HL-60/S4 treated with retinoic acid at 250 ng/mL for 4 days and 3 days (cell line): ENCODE measurements around the gene RHO.
"Not testable (repeated sequence)": the region's sequence is repeated elsewhere in the genome, so short reads cannot be mapped to it uniquely, and the experiment has no call there.

Experiments
- in situ Hi-C: fragments of 300-500 bp; cut with MboI; formaldehyde crosslinking; loops from 2 replicates; pipeline ENCODE4 v1.7.0; 2022; ENCODE audit warnings: low sequenced_read_pairs

Gene RHO

GRCh38 chr3:129498603-129499488, 29.6 kb upstream of the RHO start:
- in situ Hi-C loops, result loop anchor here (10.0 to 25.0 kb wide), 2 partner anchors 338 to 436 kb away; no protein-coding TSS in a partner anchor

GRCh38 chr3:129499604-129500333, 28.7 kb upstream of the RHO start:
- in situ Hi-C loops, result loop anchor here (10.0 to 25.0 kb wide), 2 partner anchors 338 to 435 kb away; no protein-coding TSS in a partner anchor

DNA sequence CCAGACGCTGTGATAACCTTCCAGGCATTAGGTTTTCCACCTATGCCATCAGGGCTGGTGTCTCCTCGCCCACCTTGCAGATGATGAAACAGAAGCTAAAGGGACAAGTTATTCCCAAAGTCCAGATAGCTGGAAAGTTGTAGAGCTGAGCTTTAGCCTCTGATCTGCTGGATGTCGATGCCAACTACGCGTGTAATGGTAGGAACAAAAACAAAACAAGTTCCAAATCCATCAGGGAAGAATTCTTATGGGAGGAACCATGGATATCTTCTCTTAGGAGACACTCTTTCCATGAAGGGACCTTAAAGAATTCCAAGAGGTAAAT, 28.1 kb upstream of the RHO start:
- in situ Hi-C loops, result no loop called here

- in situ Hi-C loops, result no loop called here
Measured at GRCh38 chr3:129501630-129502029, 26.8 kb upstream of the RHO start.

DNA sequence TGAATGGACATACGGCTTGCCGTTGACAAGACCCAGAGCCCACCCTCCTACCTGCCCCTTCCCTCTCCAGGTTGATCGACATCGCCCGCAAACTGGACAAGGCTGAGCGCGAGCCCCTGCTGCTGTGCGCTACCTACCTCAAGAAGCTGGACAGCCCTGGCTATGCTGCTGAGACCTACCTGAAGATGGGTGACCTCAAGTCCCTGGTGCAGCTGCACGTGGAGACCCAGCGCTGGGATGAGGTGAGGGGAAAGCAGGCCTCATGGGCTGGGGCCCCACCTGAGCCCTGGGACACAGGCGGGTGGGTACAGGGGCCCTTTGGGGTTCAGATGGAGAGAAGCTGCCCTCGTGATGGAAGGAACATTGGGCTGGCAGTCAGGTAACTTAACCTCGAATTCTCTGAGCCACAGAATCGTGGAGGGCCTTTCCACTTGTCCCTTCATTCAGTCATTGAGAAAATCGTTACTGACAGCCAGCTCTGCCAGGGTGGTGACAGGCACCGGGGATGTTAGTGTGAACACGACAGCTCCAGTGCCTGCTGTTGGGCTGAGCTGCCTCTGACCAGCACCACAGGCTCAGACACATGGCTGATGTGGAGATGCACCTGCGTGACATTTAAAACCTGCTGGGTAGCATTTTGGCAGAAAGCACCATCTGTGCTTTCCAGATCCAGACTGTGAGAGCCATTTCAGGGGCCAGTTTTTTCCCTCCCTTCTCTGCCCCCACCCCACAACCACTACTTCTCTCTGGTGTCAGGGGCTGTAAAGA, 25.6 kb upstream of the RHO start:
- in situ Hi-C loops, result no loop called here

DNA sequence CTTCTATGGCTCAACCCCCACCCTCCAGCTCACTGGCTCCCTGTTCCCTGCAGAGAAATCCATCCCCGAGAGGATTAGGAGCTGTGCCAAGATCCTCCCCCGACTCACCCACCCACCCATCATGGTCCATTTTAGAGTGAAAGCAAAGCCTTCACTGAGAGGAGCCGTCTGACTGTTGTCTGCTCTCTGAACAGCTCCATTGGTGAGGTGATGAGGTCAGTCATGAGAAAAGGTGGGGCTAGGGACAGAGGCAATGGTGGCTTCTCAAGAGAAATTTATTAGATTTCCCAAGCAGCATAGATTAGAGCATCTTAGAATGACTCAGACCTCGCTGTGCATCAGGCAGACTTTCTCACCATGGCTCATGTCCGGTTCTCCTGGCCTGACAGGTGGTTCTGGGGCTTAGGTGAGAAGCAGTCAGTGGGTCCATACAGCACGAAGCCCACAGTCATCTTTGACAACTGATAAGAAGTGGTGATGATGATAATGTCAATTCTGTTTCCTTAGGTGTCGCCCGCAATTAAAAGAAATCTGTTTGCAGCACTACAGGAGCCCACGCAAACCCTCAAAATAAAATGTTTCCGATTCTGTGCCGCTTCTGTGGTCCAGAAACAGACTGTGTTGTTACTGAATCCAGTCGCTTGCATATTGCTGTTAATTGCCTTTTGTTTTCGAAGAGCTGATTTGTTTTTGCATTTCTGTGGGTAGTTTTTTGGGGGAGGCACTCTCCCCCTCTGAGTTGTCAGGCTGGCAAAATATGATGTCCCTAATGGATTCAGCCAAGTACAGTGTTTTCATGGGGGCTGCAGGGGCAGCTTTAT, 24.8 kb upstream of the RHO start:
- in situ Hi-C loops, result no loop called here

GRCh38 chr3:129504471-129505100, 23.9 kb upstream of the RHO start:
- in situ Hi-C loops, result no loop called here

DNA sequence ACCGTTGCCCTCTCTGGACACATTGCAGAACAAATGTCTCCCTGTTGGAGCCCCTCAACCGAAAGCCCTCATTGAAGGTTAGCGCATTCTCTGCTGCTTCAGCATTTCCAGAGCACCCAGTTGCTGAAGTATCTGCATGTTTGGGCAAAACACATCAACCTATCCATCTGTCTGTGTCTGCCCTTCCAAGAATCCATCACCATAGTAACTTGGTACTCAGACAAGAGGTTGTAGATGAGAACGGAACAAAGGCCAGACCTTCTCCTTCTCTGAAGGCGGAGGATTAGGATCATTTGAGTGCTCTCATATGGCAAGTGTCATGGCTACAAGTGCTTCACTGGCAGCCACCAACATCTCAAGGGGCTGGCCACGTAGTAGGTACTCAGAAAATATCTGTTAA, 23.1 kb upstream of the RHO start:
- in situ Hi-C loops, result no loop called here

- in situ Hi-C loops, result no loop called here
Measured at GRCh38 chr3:129506231-129506742, 22.2 kb upstream of the RHO start.

DNA sequence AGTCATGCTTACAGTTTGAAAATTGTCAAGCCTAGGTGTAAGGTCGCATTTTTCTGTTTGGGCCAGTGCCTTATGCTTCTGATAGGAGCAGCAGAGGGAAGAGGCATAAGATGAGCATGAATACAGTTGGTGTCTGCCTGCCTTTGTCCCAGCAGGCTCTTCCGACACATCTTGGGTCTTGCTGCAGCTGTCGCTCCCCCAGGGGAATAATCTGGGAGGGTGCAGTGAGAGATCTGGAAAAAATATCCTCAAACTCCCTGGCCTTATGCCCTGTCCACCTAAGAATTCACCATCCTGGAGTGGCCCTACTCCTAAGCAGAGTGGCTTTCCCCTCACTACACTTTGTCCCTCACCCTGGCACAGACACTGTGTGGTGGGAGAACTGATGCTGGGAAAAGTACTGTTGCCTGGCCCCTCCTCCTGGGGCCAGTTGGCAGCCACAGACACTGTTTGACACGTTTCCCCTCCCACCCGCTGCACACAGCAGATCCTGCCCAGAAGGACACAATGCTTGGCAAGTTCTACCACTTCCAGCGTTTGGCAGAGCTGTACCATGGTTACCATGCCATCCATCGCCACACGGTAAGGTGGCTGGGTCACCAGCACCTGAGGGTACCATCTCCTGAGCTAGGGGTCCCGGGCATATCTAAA, 21.1 kb upstream of the RHO start:
- in situ Hi-C loops, result no loop called here

DNA sequence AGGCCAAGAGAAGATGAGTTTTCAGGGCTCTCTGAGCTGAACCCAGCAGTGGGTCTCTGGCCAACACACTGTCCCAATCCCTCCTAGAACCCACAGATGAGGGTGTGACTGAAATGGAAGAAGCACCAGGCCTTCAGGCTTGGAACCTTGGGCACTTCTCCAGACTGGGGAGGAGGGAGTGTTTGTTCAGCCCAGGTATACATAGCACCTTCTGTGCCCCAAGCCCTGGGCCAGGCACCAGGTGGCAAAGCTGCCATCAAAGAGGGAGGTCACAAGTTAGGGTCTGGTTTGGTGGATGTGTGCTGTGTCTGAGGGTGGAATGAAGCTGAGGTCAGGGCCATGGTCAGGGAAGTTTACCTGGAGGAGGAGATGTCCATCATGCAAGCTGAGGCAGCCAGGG, 15.8 kb upstream of the RHO start:
- in situ Hi-C loops, result no loop called here

DNA sequence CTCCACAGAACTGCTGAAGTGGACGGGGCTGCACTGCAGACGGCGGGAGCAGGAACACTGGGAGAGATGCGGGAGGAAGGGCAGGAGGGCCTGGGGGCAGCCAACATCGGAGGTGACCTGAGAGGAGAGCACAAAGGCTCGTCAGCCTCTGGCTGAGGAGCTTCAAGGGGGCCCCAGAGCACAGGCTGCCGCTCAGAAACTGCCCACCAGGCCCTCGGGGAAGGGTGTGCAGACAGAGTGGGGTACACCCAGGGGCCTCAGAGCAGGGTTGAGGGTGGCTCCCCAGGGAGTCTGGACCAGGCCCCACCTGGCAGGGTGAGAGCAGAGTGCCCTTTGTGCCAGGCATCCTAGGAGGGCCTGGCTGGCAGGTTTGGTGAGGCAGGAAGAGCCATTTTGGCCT, 14.7 kb upstream of the RHO start:
- in situ Hi-C loops, result no loop called here

DNA sequence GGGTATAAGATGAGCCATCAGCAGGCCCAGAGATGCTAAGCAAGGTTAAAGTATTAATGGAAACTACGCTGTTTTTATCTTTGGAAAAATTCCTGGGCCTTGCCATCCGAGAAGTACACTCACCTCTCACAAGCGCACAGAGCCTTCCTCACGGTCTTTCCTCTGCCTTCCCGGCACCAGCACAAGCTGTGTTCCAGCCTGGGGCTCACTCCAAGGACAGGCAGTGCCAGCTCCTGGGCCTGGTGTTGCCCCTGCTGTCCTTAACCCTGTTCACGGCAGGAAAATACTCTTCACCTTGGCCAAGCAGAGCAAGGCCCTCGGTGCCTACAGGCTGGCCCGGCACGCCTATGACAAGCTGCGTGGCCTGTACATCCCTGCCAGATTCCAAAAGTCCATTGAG, 14.3 kb upstream of the RHO start:
- in situ Hi-C loops, result no loop called here

DNA sequence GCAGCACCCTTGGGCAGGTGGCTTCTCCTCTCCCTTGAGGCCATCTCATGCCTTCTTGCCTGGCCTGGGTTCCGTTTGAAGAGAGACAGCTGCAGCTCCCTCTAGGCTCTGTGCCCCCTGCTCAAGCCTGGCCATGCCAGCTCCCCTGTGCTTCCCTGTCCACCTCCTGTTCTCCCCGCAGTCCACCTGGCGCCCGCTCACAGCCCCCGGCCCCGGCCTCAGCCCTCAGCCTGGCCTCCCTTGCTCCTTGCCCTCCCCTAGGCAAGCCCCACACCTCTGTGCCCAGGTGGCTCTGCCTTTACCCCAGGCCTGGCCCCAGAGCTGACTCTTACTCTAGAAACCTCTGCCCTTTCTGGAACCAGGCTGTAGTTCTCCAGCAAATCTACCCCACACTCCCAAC, 13.9 kb upstream of the RHO start:
- in situ Hi-C loops, result no loop called here

DNA sequence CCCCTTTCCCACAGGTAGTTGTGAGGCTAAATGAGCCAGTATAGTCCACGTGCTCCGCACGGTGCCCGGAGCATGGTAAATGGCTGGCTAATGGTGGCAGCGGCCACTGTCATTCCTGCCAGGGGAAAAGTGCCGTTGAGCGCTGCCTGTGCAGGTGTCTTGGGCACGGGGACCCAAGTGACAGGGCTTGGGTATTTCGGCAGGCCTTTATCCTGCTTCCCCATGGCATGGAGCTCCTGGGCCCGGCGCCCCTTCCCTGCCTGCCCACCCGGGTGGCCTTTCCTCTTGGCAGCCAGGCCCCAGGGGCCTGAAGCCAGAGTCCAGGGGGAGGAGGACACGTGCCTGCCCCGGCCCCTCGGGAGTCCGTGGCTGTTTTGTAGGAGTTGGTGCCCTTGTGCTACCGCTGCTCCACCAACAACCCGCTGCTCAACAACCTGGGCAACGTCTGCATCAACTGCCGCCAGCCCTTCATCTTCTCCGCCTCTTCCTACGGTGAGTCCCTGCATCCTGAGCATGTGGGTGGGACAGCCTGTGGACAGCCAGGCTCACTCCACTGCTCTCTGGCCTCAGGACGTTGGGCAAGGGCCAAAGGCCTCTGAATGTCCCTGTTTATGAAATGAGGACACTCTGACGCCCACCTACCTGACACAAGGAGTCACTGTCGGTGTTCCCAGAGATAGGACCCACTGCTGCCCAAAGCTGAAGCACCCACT, 13.2 kb upstream of the RHO start:
- in situ Hi-C loops, result not testable (repeated sequence)

DNA sequence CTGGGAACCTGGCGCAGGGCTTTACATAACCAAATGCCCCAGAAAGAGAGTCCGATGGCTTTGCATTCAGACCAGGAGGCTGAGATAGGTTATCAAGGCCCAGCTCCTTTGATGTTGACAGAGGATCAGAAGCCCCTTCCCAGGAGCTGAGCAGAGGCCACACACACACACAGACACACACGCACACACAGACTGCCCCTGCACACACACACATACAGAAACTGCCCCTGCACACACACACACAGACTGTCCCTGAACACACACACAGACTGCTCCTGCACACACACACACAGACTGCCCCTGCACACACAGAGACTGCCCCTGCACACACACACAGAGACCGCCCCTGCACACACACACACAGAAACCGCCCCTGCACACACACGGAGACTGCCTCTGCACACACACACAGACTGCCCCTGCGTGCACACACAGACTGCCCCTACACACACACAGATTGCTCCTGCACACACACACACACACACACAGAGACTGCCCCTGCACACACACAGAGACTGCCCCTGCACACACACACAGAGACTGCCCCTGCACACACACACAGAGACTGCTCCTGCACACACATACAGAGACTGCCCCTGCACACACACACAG, 12.5 kb upstream of the RHO start:
- in situ Hi-C loops, result not testable (repeated sequence)

GRCh38 chr3:129517516-129517915, 10.9 kb upstream of the RHO start:
- in situ Hi-C loops, result no loop called here

GRCh38 chr3:129518038-129518561, 10.3 kb upstream of the RHO start:
- in situ Hi-C loops, result no loop called here
